ENCODE measurements around the gene MUC5B.
"Not testable (repeated sequence)": the region's sequence is repeated elsewhere in the genome, so short reads cannot be mapped to it uniquely, and the experiment has no call there.

The MUC5B gene

GRCh38 chr11:1180947-1181391 lies 41.9 kb upstream of the MUC5B start:
- H3K4me1 Mint-ChIP-seq (ENCODE audit: low read depth) = no peaks in the 10 kb centered on the region
- H3K27ac Mint-ChIP-seq = no peak overlapping the region
- no peak overlapping the region for H3K4me3 Mint-ChIP-seq
- peaks cover under 1% of the 10 kb centered on the region for H3K9me3 Mint-ChIP-seq
- no peaks in the 10 kb centered on the region for H3K36me3 Mint-ChIP-seq (ENCODE audit: low read depth)
- no peaks in the 10 kb centered on the region for H3K27me3 Mint-ChIP-seq

- no peaks in the 10 kb centered on the region for H3K9me3 Mint-ChIP-seq
- no peak overlapping the region for H3K4me3 Mint-ChIP-seq
- no peak overlapping the region for H3K27ac Mint-ChIP-seq
- no peaks in the 10 kb centered on the region for H3K27me3 Mint-ChIP-seq
- no peaks in the 10 kb centered on the region for H3K36me3 Mint-ChIP-seq (ENCODE audit: low read depth)
- no peaks in the 10 kb centered on the region for H3K4me1 Mint-ChIP-seq (ENCODE audit: low read depth)
These were observed 41.4 kb upstream of the MUC5B start for GRCh38 chr11:1181420-1181819.

DNA sequence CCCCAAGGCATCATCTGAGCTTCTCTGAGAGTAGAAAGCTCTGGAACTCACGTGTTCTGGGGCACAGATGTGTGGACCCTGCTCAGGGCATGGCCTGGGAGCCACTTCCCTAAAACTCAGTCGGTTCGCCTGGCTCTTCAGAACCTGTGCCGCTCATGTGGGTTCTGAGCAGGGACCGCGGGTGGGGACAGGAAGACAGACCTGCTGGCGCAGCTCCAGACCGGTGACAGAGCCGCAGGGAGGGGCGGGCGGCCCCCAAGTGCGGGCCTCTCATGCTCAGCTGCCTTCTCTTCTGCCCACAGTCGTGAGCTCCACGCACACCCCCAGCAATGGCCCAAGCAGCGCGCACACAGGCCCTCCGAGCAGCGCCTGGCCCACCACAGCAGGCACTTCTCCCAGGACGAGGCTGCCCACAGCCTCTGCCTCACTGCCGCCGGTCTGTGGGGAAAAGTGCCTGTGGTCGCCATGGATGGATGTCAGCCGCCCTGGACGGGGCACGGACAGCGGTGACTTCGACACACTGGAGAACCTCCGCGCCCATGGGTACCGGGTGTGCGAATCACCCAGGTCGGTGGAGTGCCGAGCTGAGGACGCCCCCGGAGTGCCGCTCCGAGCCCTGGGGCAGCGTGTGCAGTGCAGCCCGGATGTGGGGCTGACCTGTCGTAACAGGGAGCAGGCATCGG lies 40.9 kb upstream of the MUC5B start:
- H3K27ac Mint-ChIP-seq = no peak overlapping the region
- no peaks in the 10 kb centered on the region for H3K36me3 Mint-ChIP-seq (ENCODE audit: low read depth)
- no peaks in the 10 kb centered on the region for H3K4me1 Mint-ChIP-seq (ENCODE audit: low read depth)
- H3K9me3 Mint-ChIP-seq = no peaks in the 10 kb centered on the region
- no peak overlapping the region for H3K4me3 Mint-ChIP-seq
- no peaks in the 10 kb centered on the region for H3K27me3 Mint-ChIP-seq

DNA sequence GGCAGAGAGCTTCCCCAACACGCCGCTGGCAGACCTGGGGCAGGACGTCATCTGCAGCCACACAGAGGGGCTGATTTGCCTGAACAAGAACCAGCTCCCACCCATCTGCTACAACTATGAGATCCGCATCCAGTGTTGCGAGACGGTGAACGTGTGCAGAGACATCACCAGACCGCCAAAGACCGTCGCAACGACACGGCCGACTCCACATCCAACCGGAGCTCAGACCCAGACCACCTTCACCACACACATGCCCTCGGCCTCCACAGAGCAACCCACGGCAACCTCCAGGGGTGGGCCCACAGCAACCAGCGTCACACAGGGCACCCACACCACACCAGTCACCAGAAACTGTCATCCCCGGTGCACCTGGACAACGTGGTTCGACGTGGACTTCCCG lies 38.7 kb upstream of the MUC5B start:
- H3K36me3 Mint-ChIP-seq (ENCODE audit: low read depth); H3K4me3 Mint-ChIP-seq; H3K9me3 Mint-ChIP-seq; H3K4me1 Mint-ChIP-seq (ENCODE audit: low read depth); H3K27me3 Mint-ChIP-seq; H3K27ac Mint-ChIP-seq: not testable (repeated sequence)

GRCh38 chr11:1188451-1189130 lies 34.3 kb upstream of the MUC5B start:
- not testable (repeated sequence) for H3K36me3 Mint-ChIP-seq (ENCODE audit: low read depth); H3K4me1 Mint-ChIP-seq (ENCODE audit: low read depth); H3K27me3 Mint-ChIP-seq; H3K27ac Mint-ChIP-seq; H3K4me3 Mint-ChIP-seq; H3K9me3 Mint-ChIP-seq

DNA sequence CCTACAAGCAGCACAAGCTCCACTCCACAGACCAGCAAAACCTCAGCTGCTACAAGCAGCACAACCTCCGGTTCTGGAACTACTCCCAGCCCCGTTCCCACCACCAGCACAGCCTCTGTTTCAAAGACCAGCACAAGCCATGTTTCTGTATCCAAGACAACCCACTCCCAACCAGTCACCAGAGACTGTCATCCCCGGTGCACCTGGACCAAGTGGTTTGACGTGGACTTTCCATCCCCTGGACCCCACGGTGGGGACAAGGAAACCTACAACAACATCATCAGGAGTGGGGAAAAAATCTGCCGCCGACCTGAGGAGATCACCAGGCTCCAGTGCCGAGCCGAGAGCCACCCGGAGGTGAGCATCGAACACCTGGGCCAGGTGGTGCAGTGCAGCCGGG lies 33.0 kb upstream of the MUC5B start:
- not testable (repeated sequence) for H3K4me1 Mint-ChIP-seq (ENCODE audit: low read depth); H3K9me3 Mint-ChIP-seq; H3K4me3 Mint-ChIP-seq; H3K36me3 Mint-ChIP-seq (ENCODE audit: low read depth); H3K27ac Mint-ChIP-seq; H3K27me3 Mint-ChIP-seq

- not testable (repeated sequence) for H3K4me1 Mint-ChIP-seq (ENCODE audit: low read depth); H3K4me3 Mint-ChIP-seq; H3K27ac Mint-ChIP-seq; H3K36me3 Mint-ChIP-seq (ENCODE audit: low read depth); H3K9me3 Mint-ChIP-seq; H3K27me3 Mint-ChIP-seq
These were observed 30.9 kb upstream of the MUC5B start for GRCh38 chr11:1191786-1192470.

DNA sequence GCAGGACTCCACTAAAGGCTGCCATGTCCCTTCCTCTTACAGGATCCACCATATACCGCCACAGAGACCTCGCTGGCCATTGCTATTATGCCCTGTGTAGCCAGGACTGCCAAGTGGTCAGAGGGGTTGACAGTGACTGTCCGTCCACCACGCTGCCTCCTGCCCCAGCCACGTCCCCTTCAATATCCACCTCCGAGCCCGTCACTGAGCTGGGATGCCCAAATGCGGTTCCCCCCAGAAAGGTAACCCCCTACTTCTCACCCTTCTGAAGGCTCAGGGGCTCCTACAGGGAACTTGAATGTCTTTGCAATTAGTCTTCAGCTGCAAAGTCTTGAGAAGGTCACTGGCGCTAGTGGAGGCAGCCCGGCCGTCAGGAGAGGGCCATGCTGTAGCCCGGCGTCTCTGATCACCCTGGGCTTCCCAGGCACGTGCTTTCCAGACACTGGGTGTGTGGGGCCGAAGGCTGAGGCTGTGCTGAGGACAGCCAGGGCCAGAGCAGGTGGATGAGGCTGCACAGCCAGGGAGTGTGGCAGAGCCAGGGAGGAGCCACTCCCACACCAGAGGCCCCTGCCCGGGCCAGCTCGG lies 30.0 kb upstream of the MUC5B start:
- no peaks in the 10 kb centered on the region for H3K9me3 Mint-ChIP-seq
- H3K36me3 Mint-ChIP-seq (ENCODE audit: low read depth) = no peaks in the 10 kb centered on the region
- H3K4me3 Mint-ChIP-seq = no peak overlapping the region
- no peak overlapping the region for H3K27ac Mint-ChIP-seq
- no peaks in the 10 kb centered on the region for H3K4me1 Mint-ChIP-seq (ENCODE audit: low read depth)
- no peaks in the 10 kb centered on the region for H3K27me3 Mint-ChIP-seq

- Mint-ChIP-seq H3K4me3 (no peak overlapping the region), H3K36me3 (ENCODE audit: low read depth) (no peaks in the 10 kb centered on the region), H3K27me3 (no peaks in the 10 kb centered on the region), H3K9me3 (no peaks in the 10 kb centered on the region), H3K4me1 (ENCODE audit: low read depth) (no peaks in the 10 kb centered on the region), H3K27ac (no peak overlapping the region)
These were observed 29.3 kb upstream of the MUC5B start for GRCh38 chr11:1193326-1194230.

DNA sequence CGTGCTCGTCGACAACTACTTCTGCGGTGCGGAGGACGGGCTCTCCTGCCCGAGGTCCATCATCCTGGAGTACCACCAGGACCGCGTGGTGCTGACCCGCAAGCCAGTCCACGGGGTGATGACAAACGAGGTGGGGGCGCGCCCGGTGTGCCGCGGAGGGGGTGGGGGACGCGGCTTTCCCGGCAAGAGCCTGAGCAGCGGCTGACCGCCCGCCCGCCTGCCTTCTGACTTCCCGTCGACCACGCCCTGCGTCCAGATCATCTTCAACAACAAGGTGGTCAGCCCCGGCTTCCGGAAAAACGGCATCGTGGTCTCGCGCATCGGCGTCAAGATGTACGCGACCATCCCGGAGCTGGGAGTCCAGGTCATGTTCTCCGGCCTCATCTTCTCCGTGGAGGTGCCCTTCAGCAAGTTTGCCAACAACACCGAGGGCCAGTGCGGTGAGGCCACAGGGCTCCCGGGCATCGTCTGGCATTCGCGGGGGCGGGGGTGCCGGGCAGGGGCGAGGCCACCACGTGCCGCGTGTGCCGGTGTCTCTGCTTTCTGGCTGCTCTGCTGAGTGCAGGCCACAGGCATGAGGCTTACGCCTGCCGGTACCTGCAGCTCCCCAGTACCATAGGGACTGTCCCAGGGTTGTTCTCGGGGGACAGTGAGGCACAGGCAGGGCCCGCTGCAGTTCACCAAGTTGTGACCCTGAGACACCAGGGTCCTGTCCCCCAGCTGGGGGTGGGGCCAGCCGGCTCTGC lies 28.5 kb upstream of the MUC5B start:
- Mint-ChIP-seq H3K4me3 (no peak overlapping the region), H3K27me3 (no peaks in the 10 kb centered on the region), H3K36me3 (ENCODE audit: low read depth) (no peaks in the 10 kb centered on the region), H3K27ac (no peak overlapping the region), H3K9me3 (no peaks in the 10 kb centered on the region), H3K4me1 (ENCODE audit: low read depth) (no peaks in the 10 kb centered on the region)

GRCh38 chr11:1194977-1195681 lies 27.7 kb upstream of the MUC5B start:
- Mint-ChIP-seq H3K27me3 (no peaks in the 10 kb centered on the region), H3K9me3 (no peaks in the 10 kb centered on the region), H3K36me3 (ENCODE audit: low read depth) (no peaks in the 10 kb centered on the region), H3K27ac (no peak overlapping the region), H3K4me1 (ENCODE audit: low read depth) (no peaks in the 10 kb centered on the region), H3K4me3 (no peak overlapping the region)

- H3K27ac Mint-ChIP-seq = no peak overlapping the region
- H3K27me3 Mint-ChIP-seq = no peaks in the 10 kb centered on the region
- no peaks in the 10 kb centered on the region for H3K4me1 Mint-ChIP-seq (ENCODE audit: low read depth)
- no peaks in the 10 kb centered on the region for H3K9me3 Mint-ChIP-seq
- H3K36me3 Mint-ChIP-seq (ENCODE audit: low read depth) = no peaks in the 10 kb centered on the region
- no peak overlapping the region for H3K4me3 Mint-ChIP-seq
These were observed 27.0 kb upstream of the MUC5B start for GRCh38 chr11:1195682-1196515.
